Measurements from ENCODE around the gene CFAP52.

DNA sequence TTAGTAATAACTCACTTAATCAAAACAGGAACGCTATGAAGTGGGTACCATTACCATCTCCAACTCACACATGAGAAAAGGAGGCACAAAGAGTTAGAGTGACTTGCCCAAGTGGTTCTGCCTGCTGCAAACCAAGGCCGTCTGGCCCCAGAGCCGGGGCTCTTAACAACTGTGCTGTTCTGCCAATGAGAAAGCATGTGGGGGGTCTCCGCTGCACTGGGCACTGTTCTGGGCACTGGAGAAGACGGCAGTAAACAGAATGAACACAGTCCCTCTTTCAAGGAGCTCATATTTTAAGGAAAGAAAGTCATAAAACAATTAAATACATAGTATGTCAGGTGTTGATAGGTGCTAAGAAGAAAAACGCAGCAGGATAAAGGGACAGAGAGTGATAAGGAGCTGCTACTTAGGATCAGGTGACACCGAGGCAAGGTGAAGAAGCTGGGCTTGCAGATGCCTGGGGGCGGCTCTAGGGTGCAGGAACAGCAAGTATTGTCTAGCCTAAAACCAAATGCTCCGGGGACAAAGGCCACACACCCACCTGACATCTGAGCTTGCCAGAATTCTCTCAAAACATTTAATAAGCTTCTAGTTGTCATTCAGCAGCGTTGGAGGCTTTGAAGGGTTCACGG is 7.4 kb upstream of the CFAP52 start:
- TF ChIP-seq, protein P1, sequence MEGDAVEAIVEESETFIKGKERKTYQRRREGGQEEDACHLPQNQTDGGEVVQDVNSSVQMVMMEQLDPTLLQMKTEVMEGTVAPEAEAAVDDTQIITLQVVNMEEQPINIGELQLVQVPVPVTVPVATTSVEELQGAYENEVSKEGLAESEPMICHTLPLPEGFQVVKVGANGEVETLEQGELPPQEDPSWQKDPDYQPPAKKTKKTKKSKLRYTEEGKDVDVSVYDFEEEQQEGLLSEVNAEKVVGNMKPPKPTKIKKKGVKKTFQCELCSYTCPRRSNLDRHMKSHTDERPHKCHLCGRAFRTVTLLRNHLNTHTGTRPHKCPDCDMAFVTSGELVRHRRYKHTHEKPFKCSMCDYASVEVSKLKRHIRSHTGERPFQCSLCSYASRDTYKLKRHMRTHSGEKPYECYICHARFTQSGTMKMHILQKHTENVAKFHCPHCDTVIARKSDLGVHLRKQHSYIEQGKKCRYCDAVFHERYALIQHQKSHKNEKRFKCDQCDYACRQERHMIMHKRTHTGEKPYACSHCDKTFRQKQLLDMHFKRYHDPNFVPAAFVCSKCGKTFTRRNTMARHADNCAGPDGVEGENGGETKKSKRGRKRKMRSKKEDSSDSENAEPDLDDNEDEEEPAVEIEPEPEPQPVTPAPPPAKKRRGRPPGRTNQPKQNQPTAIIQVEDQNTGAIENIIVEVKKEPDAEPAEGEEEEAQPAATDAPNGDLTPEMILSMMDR (conservative IDR thresholded peaks at IDR 0.05) = no peak
- no peak for TF ChIP-seq EZH2 (IDR thresholded peaks at IDR 0.05; ENCODE audit: low read depth)
